Suprapubic skin (tissue), 3 donors: Measurements from ENCODE around the gene DENND11.

ENCODE experiments used
- POLR2A ChIP-seq, 2 donors: fragments of 450-650 bp; IDR thresholded peaks; one replicate each; pipeline ENCODE4 v1.6.1; 2017; ENCODE audit warnings: antibody characterized with exemption in 2 of 2, mild to moderate bottlenecking in 2 of 2, moderate library complexity in 2 of 2
- TF ChIP-seq, protein P1 (sequence below), 2 donors: fragments of 200-600 bp in 1 of 2; fragments of 450-650 bp in 1 of 2; sonication (generic) in 1 of 2; IDR thresholded peaks; one replicate each; pipeline ENCODE4 v1.5.1; 2016 to 2019; ENCODE audit warnings: antibody characterized with exemption in 2 of 2, mild to moderate bottlenecking in 1 of 2, moderate library complexity in 1 of 2

DNA sequence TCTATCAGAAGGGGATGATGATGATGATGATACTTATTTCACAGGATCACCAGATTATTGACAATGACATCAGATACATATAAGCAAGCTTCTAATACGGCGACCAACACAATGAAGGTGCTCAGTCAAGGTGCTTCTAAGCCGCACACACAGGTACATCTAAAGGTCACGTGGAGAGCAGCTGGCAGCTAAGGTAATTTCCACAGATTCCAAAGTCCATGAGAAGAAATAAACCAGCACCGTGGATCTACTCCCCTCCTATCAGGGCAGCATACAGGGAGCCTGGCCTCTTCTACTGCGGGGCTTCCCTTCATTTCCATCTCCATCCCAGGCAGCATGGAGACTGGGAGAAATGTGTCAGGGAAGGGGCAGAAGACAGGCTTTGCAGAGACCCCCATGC, 37.5 kb downstream of the DENND11 start:
- TF ChIP-seq, protein P1, sequence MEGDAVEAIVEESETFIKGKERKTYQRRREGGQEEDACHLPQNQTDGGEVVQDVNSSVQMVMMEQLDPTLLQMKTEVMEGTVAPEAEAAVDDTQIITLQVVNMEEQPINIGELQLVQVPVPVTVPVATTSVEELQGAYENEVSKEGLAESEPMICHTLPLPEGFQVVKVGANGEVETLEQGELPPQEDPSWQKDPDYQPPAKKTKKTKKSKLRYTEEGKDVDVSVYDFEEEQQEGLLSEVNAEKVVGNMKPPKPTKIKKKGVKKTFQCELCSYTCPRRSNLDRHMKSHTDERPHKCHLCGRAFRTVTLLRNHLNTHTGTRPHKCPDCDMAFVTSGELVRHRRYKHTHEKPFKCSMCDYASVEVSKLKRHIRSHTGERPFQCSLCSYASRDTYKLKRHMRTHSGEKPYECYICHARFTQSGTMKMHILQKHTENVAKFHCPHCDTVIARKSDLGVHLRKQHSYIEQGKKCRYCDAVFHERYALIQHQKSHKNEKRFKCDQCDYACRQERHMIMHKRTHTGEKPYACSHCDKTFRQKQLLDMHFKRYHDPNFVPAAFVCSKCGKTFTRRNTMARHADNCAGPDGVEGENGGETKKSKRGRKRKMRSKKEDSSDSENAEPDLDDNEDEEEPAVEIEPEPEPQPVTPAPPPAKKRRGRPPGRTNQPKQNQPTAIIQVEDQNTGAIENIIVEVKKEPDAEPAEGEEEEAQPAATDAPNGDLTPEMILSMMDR (IDR thresholded peaks at IDR 0.05) = no peak
- TF ChIP-seq POLR2A (IDR thresholded peaks at IDR 0.05) = no peak
